ENCODE results near the gene HOXA9.

GRCh38 chr7:27179030-27179429 lies 13.7 kb upstream of the HOXA9 start:
- TF ChIP-seq CTCF (IDR thresholded peaks at IDR 0.05) = no peak
- TF ChIP-seq POLR2A (IDR thresholded peaks at IDR 0.05) = no peak
- TF ChIP-seq POLR2AphosphoS5 (IDR thresholded peaks at IDR 0.05) = no peak
- no peak for TF ChIP-seq EP300 (IDR thresholded peaks at IDR 0.05)

Measured in stomach (tissue), 4 donors.